K562 (cell line): ENCODE data around the gene COPB2. TPM values are rescaled to one million over a fixed set of nuclear protein-coding genes. Genes with fewer than 3 reads are reported as not detected.

ENCODE experiments used
- CREB5 ChIP-seq: fragments of 250-450 bp; sonication (Bioruptor Pico); IDR thresholded peaks from 2 replicates; pipeline ENCODE4 v1.5.0; 2020; ENCODE audit warnings: mild to moderate bottlenecking
- ELF1 ChIP-seq: fragments of 200-800 bp; sonication (Bioruptor generic); IDR thresholded peaks from 2 replicates; pipeline ENCODE4 v1.6.1; 2016; ENCODE audit warnings: missing genetic modification characterization, missing compliant biosample characterization
- ELF2 ChIP-seq: fragments of 250-450 bp; sonication (Bioruptor Pico); IDR thresholded peaks from 2 replicates; pipeline ENCODE4 v1.5.0; 2021; ENCODE audit warnings: mild to moderate bottlenecking
- HOXB6 ChIP-seq: fragments of 250-450 bp; sonication (Bioruptor Pico); IDR thresholded peaks from 2 replicates; pipeline ENCODE4 v1.5.1; 2022; ENCODE audit warnings: mild to moderate bottlenecking, borderline replicate concordance
- KLF1 ChIP-seq: fragments of 450-650 bp; IDR thresholded peaks from 2 replicates; pipeline ENCODE4 v1.6.1; 2016; ENCODE audit warnings: missing genetic modification characterization, missing compliant biosample characterization
- LARP7 ChIP-seq: fragments of 450-650 bp; IDR thresholded peaks from 2 replicates; pipeline ENCODE4 v1.6.1; 2016
- MAFG ChIP-seq: fragments of 450-650 bp; conservative IDR thresholded peaks from 2 replicates; pipeline ENCODE4 v1.6.1; 2016; ENCODE audit warnings: missing genetic modification characterization, missing compliant biosample characterization
- MED1 ChIP-seq: sonication (generic); formaldehyde crosslinking; IDR thresholded peaks from 2 replicates; pipeline ENCODE4 v1.8.1; 2023; ENCODE audit warnings: missing genetic modification reagents, borderline replicate concordance
- NR4A1 ChIP-seq, 2 experiments: fragments of 250-450 bp in 1 of 2; fragments of 450-650 bp in 1 of 2; sonication (Bioruptor Pico) in 1 of 2; IDR thresholded peaks; 2 replicates each; pipeline versions ENCODE4 v1.4.0 to v1.6.1; 2016 to 2020; ENCODE audit warnings: mild to moderate bottlenecking in 2 of 2, missing compliant biosample characterization in 1 of 2, missing genetic modification characterization in 1 of 2, moderate library complexity in 1 of 2
- PPARD ChIP-seq: fragments of 250-450 bp; sonication (Bioruptor Pico); IDR thresholded peaks from 2 replicates; pipeline ENCODE4 v1.8.0; 2022; ENCODE audit warnings: inconsistent platforms, mild to moderate bottlenecking, moderate library complexity
- RBM22 ChIP-seq: fragments of 200-400 bp; formaldehyde crosslinking; IDR thresholded peaks from 2 replicates; pipeline ENCODE4 v1.6.1; 2018; ENCODE audit warnings: low read length, low read depth; ENCODE audit not compliant: poor library complexity, severe bottlenecking
- RREB1 ChIP-seq: fragments of 250-450 bp; sonication (Bioruptor Pico); IDR thresholded peaks from 2 replicates; pipeline ENCODE4 v1.4.0; 2020
- SMC3 ChIP-seq: conservative IDR thresholded peaks from 2 replicates; pipeline ENCODE4 v1.6.1; 2011; ENCODE audit warnings: low read depth, low read length, improper control_type of control experiment; ENCODE audit not compliant: insufficient read depth
- TCF3 ChIP-seq: sonication (generic); formaldehyde crosslinking; IDR thresholded peaks from 2 replicates; pipeline ENCODE4 v1.4.0; 2020; ENCODE audit warnings: mild to moderate bottlenecking, missing genetic modification reagents
- TGIF2 ChIP-seq: sonication (generic); formaldehyde crosslinking; IDR thresholded peaks from 2 replicates; pipeline ENCODE4 v1.8.1; 2022; ENCODE audit warnings: mild to moderate bottlenecking, missing genetic modification reagents, moderate library complexity
- TRIM28 ChIP-seq: fragments of 450-650 bp; IDR thresholded peaks from 2 replicates; pipeline ENCODE4 v1.6.1; 2017
- U2AF2 ChIP-seq: fragments of 200-400 bp; formaldehyde crosslinking; optimal IDR thresholded peaks from 2 replicates; pipeline ENCODE3; 2017; ENCODE audit warnings: low read depth, mild to moderate bottlenecking, low read length
- ZNF143 ChIP-seq: sonication (generic); formaldehyde crosslinking; IDR thresholded peaks from 2 replicates; pipeline ENCODE4 v1.9.0; 2022; ENCODE audit warnings: mild to moderate bottlenecking, missing genetic modification reagents
- ZNF224 ChIP-seq: sonication (generic); formaldehyde crosslinking; IDR thresholded peaks from 2 replicates; pipeline ENCODE4 v1.8.0; 2022; ENCODE audit warnings: mild to moderate bottlenecking, missing genetic modification reagents
- ZNF239 ChIP-seq: fragments of 250-450 bp; sonication (Bioruptor Pico); IDR thresholded peaks from 2 replicates; pipeline ENCODE4 v1.4.0; 2020; ENCODE audit warnings: mild to moderate bottlenecking
- ZNF311 ChIP-seq: fragments of 250-450 bp; sonication (Bioruptor Pico); IDR thresholded peaks from 2 replicates; pipeline ENCODE4 v1.4.0; 2020; ENCODE audit warnings: mild to moderate bottlenecking, moderate library complexity
- ZNF354B ChIP-seq: fragments of 250-450 bp; sonication (Bioruptor Pico); IDR thresholded peaks from 2 replicates; pipeline ENCODE4 v1.4.0; 2020
- ZNF384 ChIP-seq: IDR thresholded peaks from 2 replicates; pipeline ENCODE4 v1.6.1; 2012; ENCODE audit warnings: low read depth, low read length, improper control_type of control experiment
- ZNF830 ChIP-seq: fragments of 250-450 bp; sonication (Bioruptor Pico); IDR thresholded peaks from 2 replicates; pipeline ENCODE4 v1.5.0; 2021; ENCODE audit warnings: mild to moderate bottlenecking
- polyA plus RNA-seq, 8 experiments: library from polyadenylated mRNA; depleted of rRNA in 4 of 8; stranded (reverse) in 5 of 8; unstranded in 3 of 8; fragments of >200 nt; fragmentation: Nextera tagmentation in 2 of 8; fragmentation: Illumina TruSeq in 1 of 8; extraction: Ambion mirVana in 2 of 8; extraction: Trizol in 1 of 8; gene quantifications; 2 replicates each; pipeline versions ENCODE4 v1.2.1 to v1.2.3, GENCODE V29; 2011 to 2014; ENCODE audit warnings: inconsistent platforms in 1 of 8, missing spikeins in 1 of 8
- total RNA-seq, 7 experiments: library from RNA; depleted of rRNA in 6 of 7; stranded (reverse); fragments of >200 nt in 6 of 7; fragmentation: Illumina TruSeq in 2 of 7; extraction: Trizol in 2 of 7; gene quantifications; 2 replicates each; pipeline versions ENCODE4 v1.2.1 to v1.2.3, GENCODE V29; 2011 to 2021; ENCODE audit warnings: low replicate concordance in 1 of 7

Gene COPB2
- total and polyA plus RNA-seq, 9 of the 15 experiments (the other 6 are each of a cell fraction or from before 2014, with no cell fraction given), result 64.3 to 189 (median 130) TPM

- TF ChIP-seq ZNF239 (CRISPR knock-in tag) (peak; percentile 83), TRIM28 (no peak), LARP7 (no peak), ELF1 (peak; percentile 94), ZNF830 (no peak), U2AF2 (no peak), NR4A1 (CRISPR knock-in tag; IDR thresholded peaks at IDR 0.05) (no peak), NR4A1 (tag; IDR thresholded peaks at IDR 0.05) (no peak), TGIF2 (no peak), ZNF311 (no peak), KLF1 (tag) (peak; percentile 81), ZNF354B (no peak), RREB1 (CRISPR knock-in tag) (no peak), ZNF143 (CRISPR knock-in tag) (0 out of 2 replicates have a peak, but pooled peaks have one; percentile 29), ELF2 (CRISPR knock-in tag) (peak; percentile 97), MAFG (tag) (no peak), RBM22 (no peak), TCF3 (CRISPR knock-in tag) (no peak), ZNF224 (no peak), SMC3 (no peak), ZNF384 (no peak), HOXB6 (CRISPR knock-in tag) (no peak), PPARD (no peak), CREB5 (CRISPR knock-in tag) (no peak), MED1 (CRISPR knock-in tag) (no peak)
Observed at GRCh38 chr3:139389552-139390368, at the start of gene COPB2 (continued).
